Muscle of back (tissue), 11 donors: ENCODE results near the gene BGLAP. TPM values are rescaled to one million over a fixed set of nuclear protein-coding genes. Genes with fewer than 3 reads are reported as not detected.

Source experiments
- DNase-seq, 3 donors: peaks; one replicate each; pipeline versions ENCODE4 v3.0.0 to v3.0.0-alpha.2; 2013
- polyA plus RNA-seq, 10 donors: library from polyadenylated mRNA; unstranded; fragments of 120-200 nt; gene quantifications; one replicate each; pipeline ENCODE4 v1.2.1, GENCODE V29; 2013; ENCODE audit not compliant: insufficient read length in 10 of 10

The BGLAP gene
- polyA plus RNA-seq, 10 donors, result 0.76 to 3.2 (median 1.5) TPM

GRCh38 chr1:156253634-156254033 lies 11.7 kb downstream of the BGLAP start:
- DNase-seq, result no peak

GRCh38 chr1:156257711-156258110 lies 15.7 kb downstream of the BGLAP start:
- DNase-seq, result no peak

GRCh38 chr1:156258859-156259258 lies 16.9 kb downstream of the BGLAP start:
- no peak for DNase-seq

GRCh38 chr1:156259805-156260204 lies 17.8 kb downstream of the BGLAP start:
- DNase-seq, result no peak

- DNase-seq, result no peak
Observed at GRCh38 chr1:156260896-156261295, 18.9 kb downstream of the BGLAP start.

GRCh38 chr1:156262461-156263287 lies 20.7 kb downstream of the BGLAP start:
- peak in 1 of 3 donors; percentile 45 for DNase-seq

GRCh38 chr1:156263288-156263655 lies 21.3 kb downstream of the BGLAP start:
- no peak for DNase-seq

GRCh38 chr1:156266051-156266450 lies 24.1 kb downstream of the BGLAP start:
- no peak for DNase-seq

- no peak for DNase-seq
Observed at GRCh38 chr1:156268336-156268735, 26.4 kb downstream of the BGLAP start.

GRCh38 chr1:156270314-156270713 lies 28.3 kb downstream of the BGLAP start:
- no peak for DNase-seq

- no peak for DNase-seq
Observed at GRCh38 chr1:156276532-156276931, 34.5 kb downstream of the BGLAP start.

GRCh38 chr1:156276966-156277381 lies 35.0 kb downstream of the BGLAP start:
- no peak for DNase-seq

GRCh38 chr1:156279837-156280236 lies 37.9 kb downstream of the BGLAP start:
- no peak for DNase-seq

GRCh38 chr1:156281281-156281680 lies 39.3 kb downstream of the BGLAP start:
- peak; percentile 18 to 29 (median 23) for DNase-seq

GRCh38 chr1:156281693-156282478 lies 39.9 kb downstream of the BGLAP start:
- peak in 2 of 3 donors; percentile 10 to 19 for DNase-seq

GRCh38 chr1:156282479-156283222 lies 40.7 kb downstream of the BGLAP start, which contains the start of gene SMG5:
Gene SMG5, minus strand, starts transcription at chr1:156282825. Its CDS starts 145 bp downstream, at chr1:156282680.
- peak; percentile 99 for DNase-seq

GRCh38 chr1:156283521-156283920 lies 41.5 kb downstream of the BGLAP start:
- DNase-seq, result no peak

GRCh38 chr1:156284112-156284511 lies 42.1 kb downstream of the BGLAP start, which contains the start of gene TMEM79:
Gene TMEM79, plus strand, starts transcription at chr1:156284325. Its CDS starts 902 bp downstream, at chr1:156285227.
- no peak for DNase-seq

- DNase-seq, result no peak
Observed at GRCh38 chr1:156284757-156285156, 42.8 kb downstream of the BGLAP start.

- DNase-seq, result no peak
Observed at GRCh38 chr1:156285437-156285836, 43.5 kb downstream of the BGLAP start.

GRCh38 chr1:156286061-156286460 lies 44.1 kb downstream of the BGLAP start:
- no peak for DNase-seq

GRCh38 chr1:156289857-156290256 lies 47.9 kb downstream of the BGLAP start:
- no peak for DNase-seq
